ENCODE measurements around the gene TBXA2R.

Gene TBXA2R

GRCh38 chr19:3606690-3607289 lies at the start of gene TBXA2R:
Gene TBXA2R, minus strand, starts transcription at chr19:3606875. Its CDS starts 6,241 bp downstream, at chr19:3600634.
- DNase-seq (ENCODE audit: low read depth), result peak; percentile 44
- H3K4me3 ChIP-seq (ENCODE audit: low read length), result no peak within 1 kb of the TSS
- TF ChIP-seq, protein P1, sequence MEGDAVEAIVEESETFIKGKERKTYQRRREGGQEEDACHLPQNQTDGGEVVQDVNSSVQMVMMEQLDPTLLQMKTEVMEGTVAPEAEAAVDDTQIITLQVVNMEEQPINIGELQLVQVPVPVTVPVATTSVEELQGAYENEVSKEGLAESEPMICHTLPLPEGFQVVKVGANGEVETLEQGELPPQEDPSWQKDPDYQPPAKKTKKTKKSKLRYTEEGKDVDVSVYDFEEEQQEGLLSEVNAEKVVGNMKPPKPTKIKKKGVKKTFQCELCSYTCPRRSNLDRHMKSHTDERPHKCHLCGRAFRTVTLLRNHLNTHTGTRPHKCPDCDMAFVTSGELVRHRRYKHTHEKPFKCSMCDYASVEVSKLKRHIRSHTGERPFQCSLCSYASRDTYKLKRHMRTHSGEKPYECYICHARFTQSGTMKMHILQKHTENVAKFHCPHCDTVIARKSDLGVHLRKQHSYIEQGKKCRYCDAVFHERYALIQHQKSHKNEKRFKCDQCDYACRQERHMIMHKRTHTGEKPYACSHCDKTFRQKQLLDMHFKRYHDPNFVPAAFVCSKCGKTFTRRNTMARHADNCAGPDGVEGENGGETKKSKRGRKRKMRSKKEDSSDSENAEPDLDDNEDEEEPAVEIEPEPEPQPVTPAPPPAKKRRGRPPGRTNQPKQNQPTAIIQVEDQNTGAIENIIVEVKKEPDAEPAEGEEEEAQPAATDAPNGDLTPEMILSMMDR (IDR thresholded peaks at IDR 0.05; ENCODE audit: insufficient read depth, low read depth, low read length, missing control alignments), result no peak

DNA sequence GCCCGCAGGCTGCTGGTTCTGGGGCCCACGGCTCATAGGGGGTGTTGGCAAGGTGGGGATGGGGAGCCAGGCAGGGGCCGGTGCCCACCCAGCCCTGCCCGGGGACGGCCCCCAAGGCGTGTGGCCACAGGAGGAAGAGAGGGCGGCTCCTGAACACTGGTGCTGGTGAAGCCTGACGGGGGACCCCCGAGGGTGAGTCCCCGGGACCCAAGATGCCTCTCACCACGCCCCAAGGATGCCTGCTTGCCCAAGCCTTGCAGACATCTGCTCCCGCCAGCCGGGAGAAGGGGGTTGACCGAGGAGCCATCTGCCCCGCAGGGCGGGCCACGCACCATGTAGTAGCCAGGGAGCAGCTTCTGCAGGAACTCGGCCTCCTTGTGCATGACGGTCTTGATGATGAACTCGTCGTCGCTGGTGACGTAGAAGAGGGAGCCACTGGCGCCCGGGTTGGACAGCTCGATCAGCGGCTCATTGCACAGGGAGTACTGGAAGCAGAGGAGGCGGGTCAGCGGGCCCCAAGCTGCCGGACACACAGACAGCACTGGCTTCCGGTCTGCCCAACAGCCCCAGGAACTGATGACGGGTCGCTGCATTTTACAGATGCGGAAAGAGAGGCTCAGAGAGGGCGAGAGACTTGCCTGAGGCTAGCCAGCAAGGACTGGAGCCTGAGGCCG lies 49.5 kb upstream of the TBXA2R start:
- TF ChIP-seq, protein P1 (IDR thresholded peaks at IDR 0.05; ENCODE audit: insufficient read depth, low read depth, low read length, missing control alignments), result no peak
- DNase-seq (ENCODE audit: low read depth), result peak; percentile 2
- no peak overlapping the region for H3K4me3 ChIP-seq (ENCODE audit: low read length)

DNA sequence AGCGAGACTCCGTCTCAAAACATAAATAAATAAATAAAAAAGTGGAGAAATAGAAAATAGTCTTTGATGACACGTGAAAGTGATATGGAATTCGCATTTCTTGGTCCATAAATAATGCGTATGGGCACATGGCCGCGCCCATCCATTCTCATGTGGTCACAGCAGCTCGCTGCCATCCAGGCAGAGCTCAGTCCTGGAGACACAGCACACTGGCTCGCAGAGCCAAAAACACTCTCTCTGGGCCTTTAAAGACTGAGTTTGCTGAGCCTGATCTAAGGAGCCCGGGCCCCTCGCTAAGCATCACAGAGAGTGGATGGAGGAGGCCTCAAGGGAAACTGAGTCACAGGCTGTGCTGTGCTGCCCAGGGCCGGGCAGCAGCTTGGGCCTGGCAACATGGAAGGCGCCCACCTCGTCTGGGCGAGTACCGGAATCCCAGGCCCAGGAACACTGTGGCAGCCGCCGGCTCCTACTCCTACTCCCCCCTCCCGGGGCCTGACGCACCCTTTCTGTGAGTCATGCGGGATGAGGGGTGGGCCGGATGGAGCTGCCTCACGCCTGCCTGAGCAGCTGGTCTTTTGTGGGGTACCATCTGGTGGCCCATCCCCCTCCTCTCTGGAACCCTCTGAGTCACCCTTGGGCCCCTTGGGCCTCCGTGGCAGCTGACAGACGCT lies 48.9 kb upstream of the TBXA2R start:
- TF ChIP-seq, protein P1 (IDR thresholded peaks at IDR 0.05; ENCODE audit: insufficient read depth, low read depth, low read length, missing control alignments), result no peak
- DNase-seq (ENCODE audit: low read depth), result peak; percentile 83
- H3K4me3 ChIP-seq (ENCODE audit: low read length), result no peak overlapping the region

DNA sequence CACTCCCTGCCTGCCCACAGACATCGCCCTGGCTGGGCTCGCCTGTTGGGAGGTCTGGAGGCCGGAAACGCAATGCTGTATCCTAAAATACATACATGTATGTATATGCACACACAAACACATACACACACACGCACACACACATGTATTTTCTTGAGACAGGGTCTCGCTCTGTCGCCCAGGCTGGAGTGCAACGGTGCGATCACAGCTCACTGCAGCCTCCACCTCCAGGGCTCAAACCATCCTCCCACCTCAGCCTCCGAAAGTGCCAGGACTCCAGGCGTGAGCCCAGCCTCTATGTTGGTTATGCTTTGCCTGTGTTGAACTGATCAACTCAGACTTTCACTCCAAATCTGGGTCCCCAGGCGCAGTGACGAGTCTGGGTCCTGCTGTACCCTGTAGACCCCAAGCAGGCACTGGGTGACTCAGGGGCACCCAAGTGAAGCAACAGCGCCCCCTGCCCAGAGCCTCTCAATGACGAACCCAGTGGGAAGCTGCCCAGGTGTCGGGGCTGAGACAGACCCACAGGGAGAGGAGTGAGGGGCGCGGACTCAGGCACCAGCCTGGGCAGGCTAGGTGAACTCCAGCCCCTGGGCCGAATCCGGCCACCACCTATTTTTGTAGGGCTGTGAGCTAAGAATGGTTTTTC lies 47.3 kb upstream of the TBXA2R start:
- TF ChIP-seq, protein P1 (IDR thresholded peaks at IDR 0.05; ENCODE audit: insufficient read depth, low read depth, low read length, missing control alignments), result no peak
- H3K4me3 ChIP-seq (ENCODE audit: low read length), result no peak overlapping the region
- no peak for DNase-seq (ENCODE audit: low read depth)

- DNase-seq (ENCODE audit: low read depth), result no peak
- no peak overlapping the region for H3K4me3 ChIP-seq (ENCODE audit: low read length)
- TF ChIP-seq, protein P1 (IDR thresholded peaks at IDR 0.05; ENCODE audit: insufficient read depth, low read depth, low read length, missing control alignments), result no peak
Observed at GRCh38 chr19:3653081-3653795, 46.6 kb upstream of the TBXA2R start.

DNA sequence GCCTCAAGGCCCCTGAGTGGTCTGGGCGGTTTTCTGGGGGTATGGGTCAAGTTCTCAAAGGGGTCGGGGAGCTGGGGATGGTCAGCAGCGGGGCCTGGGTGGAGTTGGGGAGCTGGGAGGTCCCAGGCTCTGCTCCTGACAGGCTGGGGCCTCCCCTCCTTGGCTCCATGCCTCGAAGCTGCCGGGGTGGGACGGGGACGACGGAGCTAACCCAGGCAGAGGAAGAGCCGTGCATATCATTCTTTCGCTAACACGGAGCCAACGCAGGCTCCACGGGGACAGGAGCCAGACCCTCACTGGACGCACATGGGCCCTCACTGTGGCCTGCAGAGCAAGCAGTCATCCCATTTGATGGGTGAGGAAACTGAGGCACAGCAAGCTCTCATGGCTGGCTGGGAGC lies 45.7 kb upstream of the TBXA2R start:
- TF ChIP-seq, protein P1 (IDR thresholded peaks at IDR 0.05; ENCODE audit: insufficient read depth, low read depth, low read length, missing control alignments), result no peak

More for the DNA sequence above, 45.7 kb upstream of the TBXA2R start:
- DNase-seq (ENCODE audit: low read depth), result no peak
- no peak overlapping the region for H3K4me3 ChIP-seq (ENCODE audit: low read length)

Data from epithelial cell of esophagus (primary cell).